Measurements from ENCODE around the gene PDZD4.

PDZD4 gene

GRCh38 chrX:153786669-153787068, 43.7 kb downstream of the PDZD4 start:
- TF ChIP-seq POLR2AphosphoS5 (IDR thresholded peaks at IDR 0.05; ENCODE audit: low read depth, low read length) (no peak), FOXP2 (optimal IDR thresholded peaks at IDR 0.05; ENCODE audit: borderline replicate concordance, extremely low read depth, extremely low read length, insufficient read depth) (no peak)

- TF ChIP-seq FOXP2 (optimal IDR thresholded peaks at IDR 0.05; ENCODE audit: borderline replicate concordance, extremely low read depth, extremely low read length, insufficient read depth) (no peak), REST (IDR thresholded peaks at IDR 0.05; ENCODE audit: insufficient read depth in 1 of 2, low read depth in 2 of 2, low read length in 2 of 2) (no peak), SIN3A (IDR thresholded peaks at IDR 0.05; ENCODE audit: borderline replicate concordance, insufficient read depth, low read length) (no peak), TAF1 (IDR thresholded peaks at IDR 0.05; ENCODE audit: borderline replicate concordance, insufficient read depth, low read length) (no peak), POLR2AphosphoS5 (IDR thresholded peaks at IDR 0.05; ENCODE audit: low read depth, low read length) (no peak)
Measured at GRCh38 chrX:153784325-153784967, 45.9 kb downstream of the PDZD4 start.

- TF ChIP-seq TAF1 (IDR thresholded peaks at IDR 0.05; ENCODE audit: borderline replicate concordance, insufficient read depth, low read length) = no peak
- TF ChIP-seq SIN3A (IDR thresholded peaks at IDR 0.05; ENCODE audit: borderline replicate concordance, insufficient read depth, low read length) = no peak
- TF ChIP-seq FOXP2 (optimal IDR thresholded peaks at IDR 0.05; ENCODE audit: borderline replicate concordance, extremely low read depth, extremely low read length, insufficient read depth) = no peak
- TF ChIP-seq POLR2AphosphoS5 (IDR thresholded peaks at IDR 0.05; ENCODE audit: low read depth, low read length) = no peak
- no peak for TF ChIP-seq REST (IDR thresholded peaks at IDR 0.05; ENCODE audit: insufficient read depth in 1 of 2, low read depth in 2 of 2, low read length in 2 of 2)
Measured at GRCh38 chrX:153783378-153784013, 46.8 kb downstream of the PDZD4 start.

GRCh38 chrX:153782871-153783270, 47.5 kb downstream of the PDZD4 start:
- TF ChIP-seq FOXP2 (optimal IDR thresholded peaks at IDR 0.05; ENCODE audit: borderline replicate concordance, extremely low read depth, extremely low read length, insufficient read depth) (no peak), REST (IDR thresholded peaks at IDR 0.05; ENCODE audit: insufficient read depth in 1 of 2, low read depth in 2 of 2, low read length in 2 of 2) (no peak), POLR2AphosphoS5 (IDR thresholded peaks at IDR 0.05; ENCODE audit: low read depth, low read length) (no peak), SIN3A (IDR thresholded peaks at IDR 0.05; ENCODE audit: borderline replicate concordance, insufficient read depth, low read length) (no peak), TAF1 (IDR thresholded peaks at IDR 0.05; ENCODE audit: borderline replicate concordance, insufficient read depth, low read length) (no peak)

- TF ChIP-seq POLR2AphosphoS5 (IDR thresholded peaks at IDR 0.05; ENCODE audit: low read depth, low read length) (no peak), FOXP2 (optimal IDR thresholded peaks at IDR 0.05; ENCODE audit: borderline replicate concordance, extremely low read depth, extremely low read length, insufficient read depth) (no peak), TAF1 (IDR thresholded peaks at IDR 0.05; ENCODE audit: borderline replicate concordance, insufficient read depth, low read length) (no peak), REST (IDR thresholded peaks at IDR 0.05; ENCODE audit: insufficient read depth in 1 of 2, low read depth in 2 of 2, low read length in 2 of 2) (no peak), SIN3A (IDR thresholded peaks at IDR 0.05; ENCODE audit: borderline replicate concordance, insufficient read depth, low read length) (no peak)
Measured at GRCh38 chrX:153782313-153782712, 48.0 kb downstream of the PDZD4 start.
